Neural cell (in vitro differentiated cells): Measurements from ENCODE around the gene PRG2. TPM values are rescaled to one million over a fixed set of nuclear protein-coding genes. Genes with fewer than 3 reads are reported as not detected.

Experiments used
- H2AFZ ChIP-seq: fragments of 200-600, 300-800 bp; sonication (generic), shearing (Covaris generic); 2 replicates; pipeline ENCODE4 v1.6.0; 2014; ENCODE audit warnings: low read depth, mild to moderate bottlenecking, antibody characterized with exemption, low read length, moderate library complexity
- H3F3A ChIP-seq: fragments of 200-600 bp; shearing (Covaris generic); 2 replicates; pipeline ENCODE4 v1.6.1; 2016; ENCODE audit warnings: mild to moderate bottlenecking, moderate library complexity, mixed read lengths, antibody characterized with exemption, low read length; ENCODE audit not compliant: insufficient read depth, poor library complexity, severe bottlenecking
- H3K27ac ChIP-seq: fragments of 200-600, 300-800 bp; sonication (generic), shearing (Covaris generic); 2 replicates; pipeline ENCODE4 v1.5.1; 2014; ENCODE audit warnings: mild to moderate bottlenecking, low read length, moderate library complexity
- H3K27me3 ChIP-seq: fragments of 300-800, 200-600 bp; sonication (generic), shearing (Covaris generic); 2 replicates; pipeline ENCODE4 v1.6.0; 2014; ENCODE audit warnings: mild to moderate bottlenecking, low read depth, low read length, moderate library complexity; ENCODE audit not compliant: insufficient read depth
- H3K36me3 ChIP-seq: fragments of 300-800, 200-600 bp; sonication (generic), shearing (Covaris generic); 2 replicates; pipeline ENCODE4 v1.5.1; 2014; ENCODE audit warnings: mild to moderate bottlenecking, antibody characterized with exemption, low read length, moderate library complexity; ENCODE audit not compliant: insufficient read depth
- H3K4me2 ChIP-seq: fragments of 300-800, 200-600 bp; sonication (generic), shearing (Covaris generic); 2 replicates; pipeline ENCODE4 v1.6.0; 2014; ENCODE audit warnings: mild to moderate bottlenecking, low read length
- H3K4me3 ChIP-seq: fragments of 300-800, 200-600 bp; sonication (generic), shearing (Covaris generic); 2 replicates; pipeline ENCODE4 v1.5.1; 2014; ENCODE audit warnings: mild to moderate bottlenecking, low read length, moderate library complexity
- H3K79me2 ChIP-seq: fragments of 200-600 bp; shearing (Covaris generic); replicated peaks from 2 replicates; pipeline ENCODE4 v1.6.0; 2014; ENCODE audit warnings: mild to moderate bottlenecking, low read length, moderate library complexity; ENCODE audit not compliant: insufficient read depth
- H3K9ac ChIP-seq: fragments of 300-800, 200-600 bp; sonication (generic), shearing (Covaris generic); 2 replicates; pipeline ENCODE4 v1.6.1; 2016; ENCODE audit warnings: mild to moderate bottlenecking, low read length, mixed read lengths
- H3K9me2 ChIP-seq: fragments of 200-600 bp; shearing (Covaris generic); 2 replicates; pipeline ENCODE4 v1.6.1; 2016; ENCODE audit warnings: mild to moderate bottlenecking, low read length, mixed read lengths; ENCODE audit not compliant: insufficient read depth
- H3K9me3 ChIP-seq: fragments of 200-600, 300-800 bp; sonication (generic), shearing (Covaris generic); 2 replicates; pipeline ENCODE4 v1.6.1; 2016; ENCODE audit warnings: mild to moderate bottlenecking, mixed run types, low read length, moderate library complexity, mixed read lengths
- H4K20me1 ChIP-seq: fragments of 200-600 bp; shearing (Covaris generic); 2 replicates; pipeline ENCODE4 v1.6.1; 2016; ENCODE audit warnings: mild to moderate bottlenecking, mixed run types; ENCODE audit not compliant: insufficient read depth
- CTCF ChIP-seq: fragments of 450-650 bp; IDR thresholded peaks from 2 replicates; pipeline ENCODE4 v1.5.1; 2014; ENCODE audit warnings: antibody characterized with exemption, mild to moderate bottlenecking, moderate library complexity; ENCODE audit not compliant: poor library complexity, severe bottlenecking
- EP300 ChIP-seq: fragments of 450-650 bp; conservative IDR thresholded peaks from 2 replicates; pipeline ENCODE4 v1.6.1; 2014; ENCODE audit warnings: antibody characterized with exemption, mild to moderate bottlenecking, moderate library complexity; ENCODE audit not compliant: poor library complexity, severe bottlenecking
- EZH2 ChIP-seq: fragments of 200-600, 300-800 bp; shearing (Covaris generic), sonication (generic); IDR thresholded peaks from 2 replicates; pipeline ENCODE4 v1.6.1; 2014; ENCODE audit warnings: antibody characterized with exemption, low read length, borderline replicate concordance, mild to moderate bottlenecking; ENCODE audit not compliant: insufficient read depth, poor library complexity, severe bottlenecking
- MXI1 ChIP-seq: fragments of 450-650 bp; conservative IDR thresholded peaks from 2 replicates; pipeline ENCODE4 v1.6.1; 2014; ENCODE audit warnings: antibody characterized with exemption, mild to moderate bottlenecking; ENCODE audit not compliant: poor library complexity, severe bottlenecking
- POLR2AphosphoS5 ChIP-seq: IDR thresholded peaks from 2 replicates; pipeline ENCODE4 v1.6.1; 2012
- RAD21 ChIP-seq: fragments of 450-650 bp; conservative IDR thresholded peaks from 2 replicates; pipeline ENCODE4 v1.6.1; 2014; ENCODE audit warnings: antibody characterized with exemption, mild to moderate bottlenecking, moderate library complexity
- SMC3 ChIP-seq: fragments of 450-650 bp; conservative IDR thresholded peaks from 2 replicates; pipeline ENCODE4 v1.6.1; 2014; ENCODE audit warnings: antibody characterized with exemption, mild to moderate bottlenecking, moderate library complexity; ENCODE audit not compliant: poor library complexity
- TAF1 ChIP-seq: IDR thresholded peaks from 2 replicates; pipeline ENCODE4 v1.6.1; 2012; ENCODE audit warnings: low read depth
- polyA plus RNA-seq: library from polyadenylated mRNA; depleted of rRNA; stranded (reverse); fragments of >200 nt; gene quantifications from 2 replicates; pipeline ENCODE4 v1.2.3, GENCODE V29; 2014
- TF ChIP-seq, protein P1 (sequence below): IDR thresholded peaks from 2 replicates; pipeline ENCODE4 v1.6.1; 2012; ENCODE audit warnings: borderline replicate concordance

Gene PRG2
- polyA plus RNA-seq, 1 donor from 2014 or later = not detected

- TF ChIP-seq, protein P1, sequence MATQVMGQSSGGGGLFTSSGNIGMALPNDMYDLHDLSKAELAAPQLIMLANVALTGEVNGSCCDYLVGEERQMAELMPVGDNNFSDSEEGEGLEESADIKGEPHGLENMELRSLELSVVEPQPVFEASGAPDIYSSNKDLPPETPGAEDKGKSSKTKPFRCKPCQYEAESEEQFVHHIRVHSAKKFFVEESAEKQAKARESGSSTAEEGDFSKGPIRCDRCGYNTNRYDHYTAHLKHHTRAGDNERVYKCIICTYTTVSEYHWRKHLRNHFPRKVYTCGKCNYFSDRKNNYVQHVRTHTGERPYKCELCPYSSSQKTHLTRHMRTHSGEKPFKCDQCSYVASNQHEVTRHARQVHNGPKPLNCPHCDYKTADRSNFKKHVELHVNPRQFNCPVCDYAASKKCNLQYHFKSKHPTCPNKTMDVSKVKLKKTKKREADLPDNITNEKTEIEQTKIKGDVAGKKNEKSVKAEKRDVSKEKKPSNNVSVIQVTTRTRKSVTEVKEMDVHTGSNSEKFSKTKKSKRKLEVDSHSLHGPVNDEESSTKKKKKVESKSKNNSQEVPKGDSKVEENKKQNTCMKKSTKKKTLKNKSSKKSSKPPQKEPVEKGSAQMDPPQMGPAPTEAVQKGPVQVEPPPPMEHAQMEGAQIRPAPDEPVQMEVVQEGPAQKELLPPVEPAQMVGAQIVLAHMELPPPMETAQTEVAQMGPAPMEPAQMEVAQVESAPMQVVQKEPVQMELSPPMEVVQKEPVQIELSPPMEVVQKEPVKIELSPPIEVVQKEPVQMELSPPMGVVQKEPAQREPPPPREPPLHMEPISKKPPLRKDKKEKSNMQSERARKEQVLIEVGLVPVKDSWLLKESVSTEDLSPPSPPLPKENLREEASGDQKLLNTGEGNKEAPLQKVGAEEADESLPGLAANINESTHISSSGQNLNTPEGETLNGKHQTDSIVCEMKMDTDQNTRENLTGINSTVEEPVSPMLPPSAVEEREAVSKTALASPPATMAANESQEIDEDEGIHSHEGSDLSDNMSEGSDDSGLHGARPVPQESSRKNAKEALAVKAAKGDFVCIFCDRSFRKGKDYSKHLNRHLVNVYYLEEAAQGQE = no peak
- TF ChIP-seq CTCF (no peak), EZH2 (no peak), EP300 (no peak), RAD21 (no peak), SMC3 (no peak), MXI1 (no peak), TAF1 (no peak), POLR2AphosphoS5 (no peak)
- no peak overlapping the region for H3K4me2 ChIP-seq
- no peak overlapping the region for H2AFZ ChIP-seq
- no peaks in the 10 kb centered on the region for H4K20me1 ChIP-seq
- no peaks in the 10 kb centered on the region for H3K9me2 ChIP-seq
- H3K27me3 ChIP-seq = no peaks in the 10 kb centered on the region
- H3K9ac ChIP-seq = no peak overlapping the region
- no peak overlapping the region for H3K27ac ChIP-seq
- H3F3A ChIP-seq = no peaks in the 10 kb centered on the region
- no peaks in the 10 kb centered on the region for H3K9me3 ChIP-seq
- H3K4me3 ChIP-seq = no peak overlapping the region
- no peaks in the 10 kb centered on the region for H3K79me2 ChIP-seq
- H3K36me3 ChIP-seq = no peaks in the 10 kb centered on the region
These were observed 14.1 kb downstream of the PRG2 start for GRCh38 chr11:57376095-57377090.

GRCh38 chr11:57375490-57375889 lies 15.0 kb downstream of the PRG2 start:
- TF ChIP-seq EZH2 (no peak), EP300 (no peak), SMC3 (no peak), RAD21 (no peak), POLR2AphosphoS5 (no peak)

More at GRCh38 chr11:57375490-57375889, 15.0 kb downstream of the PRG2 start:
- Histone ChIP-seq H3K27me3 (no peaks in the 10 kb centered on the region), H3K4me3 (no peak overlapping the region), H3K27ac (no peak overlapping the region), H3K36me3 (no peaks in the 10 kb centered on the region), H3K4me2 (no peak overlapping the region), H3K9me2 (no peaks in the 10 kb centered on the region), H2AFZ (no peak overlapping the region), H3K79me2 (no peaks in the 10 kb centered on the region), H3K9ac (no peak overlapping the region), H3K9me3 (no peaks in the 10 kb centered on the region), H4K20me1 (no peaks in the 10 kb centered on the region), H3F3A (no peaks in the 10 kb centered on the region)
